Heart left ventricle (tissue), 13 donors: ENCODE results near the gene MYO15B.

Experiments
- POLR2A ChIP-seq, 2 donors: fragments of 450-650 bp; IDR thresholded peaks; one replicate each; pipeline ENCODE4 v1.6.1; 2017; ENCODE audit warnings: antibody characterized with exemption in 2 of 2, mild to moderate bottlenecking in 2 of 2, moderate library complexity in 2 of 2
- TF ChIP-seq, protein P1 (sequence below), 12 donors: fragments of 200-600 bp; sonication (generic) in 4 of 12; IDR thresholded peaks; one replicate each; pipeline versions ENCODE4 v1.5.0 to v1.8.0; 2018 to 2022; ENCODE audit warnings: antibody characterized with exemption in 12 of 12, mild to moderate bottlenecking in 5 of 12
- donor health status: ischemic (EF 13 %, LVEDD 7.1; RV severe dilation, severe dysfunction).
- donor health status: DM: no; HTN: yes; CAD: no.
- donor health status: DM: no; HTN: no; CAD: no.
- donor health status: ischemic (EF 25% LVEDD 6.9; RV normal size, moderate dysfunction).
- donor health status: ischemic (EF 25% LVEDD 5.7; RV mildly dilated, moderate dysfunction).
- donor health status: ischemic (EF 35%, LVEDD 5.7; RV mildly dilated, moderate dysfunction).
- donor health status: nonischemic (EF 11% LVEDD 7.7; RV severe dilation, severe dysfunction).
- donor health status: DM: yes; HTN: yes; CAD: no.
- donor health status: PGD.
- donor health status: ischemic (EF 29% LVEDD 5.4; RV normal size, mild dysfunction).
- donor health status: nonischemic (EF 23%, LVEDD 6.1; RV moderate dilation, normal function).

DNA sequence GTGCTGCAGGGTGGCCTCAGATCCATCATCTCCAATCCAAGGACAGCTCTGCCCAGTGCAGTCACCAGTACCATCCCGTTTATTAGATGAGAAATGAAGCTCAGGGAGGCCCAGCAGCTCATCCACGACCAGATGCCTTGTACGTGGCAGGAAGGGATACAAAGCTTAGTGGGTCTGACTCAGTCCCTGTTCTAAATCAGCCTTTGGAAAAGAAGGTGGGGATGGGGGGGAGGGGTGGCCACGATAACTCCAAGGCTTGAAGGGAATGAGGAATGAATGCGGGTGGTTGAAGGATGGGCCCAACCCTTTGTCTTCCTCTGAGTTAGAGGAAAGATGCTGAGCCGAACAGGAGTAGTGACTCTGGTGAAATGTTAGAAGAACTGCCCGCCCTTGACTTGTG is 36.3 kb upstream of the MYO15B start:
- TF ChIP-seq, protein P1, sequence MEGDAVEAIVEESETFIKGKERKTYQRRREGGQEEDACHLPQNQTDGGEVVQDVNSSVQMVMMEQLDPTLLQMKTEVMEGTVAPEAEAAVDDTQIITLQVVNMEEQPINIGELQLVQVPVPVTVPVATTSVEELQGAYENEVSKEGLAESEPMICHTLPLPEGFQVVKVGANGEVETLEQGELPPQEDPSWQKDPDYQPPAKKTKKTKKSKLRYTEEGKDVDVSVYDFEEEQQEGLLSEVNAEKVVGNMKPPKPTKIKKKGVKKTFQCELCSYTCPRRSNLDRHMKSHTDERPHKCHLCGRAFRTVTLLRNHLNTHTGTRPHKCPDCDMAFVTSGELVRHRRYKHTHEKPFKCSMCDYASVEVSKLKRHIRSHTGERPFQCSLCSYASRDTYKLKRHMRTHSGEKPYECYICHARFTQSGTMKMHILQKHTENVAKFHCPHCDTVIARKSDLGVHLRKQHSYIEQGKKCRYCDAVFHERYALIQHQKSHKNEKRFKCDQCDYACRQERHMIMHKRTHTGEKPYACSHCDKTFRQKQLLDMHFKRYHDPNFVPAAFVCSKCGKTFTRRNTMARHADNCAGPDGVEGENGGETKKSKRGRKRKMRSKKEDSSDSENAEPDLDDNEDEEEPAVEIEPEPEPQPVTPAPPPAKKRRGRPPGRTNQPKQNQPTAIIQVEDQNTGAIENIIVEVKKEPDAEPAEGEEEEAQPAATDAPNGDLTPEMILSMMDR (IDR thresholded peaks at IDR 0.05) = no peak
- TF ChIP-seq POLR2A (IDR thresholded peaks at IDR 0.05) = no peak
